Activated T-cell treated with anti-CD3 and anti-CD28 coated beads for 24 hours (primary cell): ENCODE measurements around the gene KRTAP19-6.
"Not testable (repeated sequence)": the region's sequence is repeated elsewhere in the genome, so short reads cannot be mapped to it uniquely, and the experiment has no call there.

Experiments used
- DNase-seq: peaks from one replicate; pipeline ENCODE4 v3.0.0-alpha.2; 2020; ENCODE audit warnings: low read depth

Gene KRTAP19-6, protein sequence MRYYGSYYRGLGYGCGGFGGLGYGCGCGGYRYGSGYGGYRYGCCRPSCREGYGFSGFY

DNA sequence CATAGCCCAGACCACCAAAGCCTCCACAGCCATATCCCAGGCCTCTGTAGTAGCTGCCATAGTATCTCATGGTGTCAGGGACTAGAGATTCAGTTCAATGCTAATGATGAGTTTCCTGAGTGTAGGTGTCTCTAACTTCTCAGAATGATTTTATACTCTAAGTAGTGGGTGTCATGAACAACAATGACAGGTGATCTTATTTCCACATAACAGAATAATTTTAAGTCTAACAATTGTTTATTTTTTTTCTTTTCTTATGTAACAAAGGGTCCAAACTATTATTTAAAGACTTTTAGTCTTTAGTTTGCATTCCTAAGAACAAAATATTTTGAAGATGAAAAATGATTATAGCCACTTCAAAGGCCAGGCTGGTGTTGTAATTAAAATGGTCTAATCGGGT lies at the start of gene KRTAP19-6:
KRTAP19-6 (minus strand) TSS at position 101 of the 400 bp plus-strand sequence; CDS start at position 70, 31 bp downstream.
- DNase-seq, result no peak

DNA sequence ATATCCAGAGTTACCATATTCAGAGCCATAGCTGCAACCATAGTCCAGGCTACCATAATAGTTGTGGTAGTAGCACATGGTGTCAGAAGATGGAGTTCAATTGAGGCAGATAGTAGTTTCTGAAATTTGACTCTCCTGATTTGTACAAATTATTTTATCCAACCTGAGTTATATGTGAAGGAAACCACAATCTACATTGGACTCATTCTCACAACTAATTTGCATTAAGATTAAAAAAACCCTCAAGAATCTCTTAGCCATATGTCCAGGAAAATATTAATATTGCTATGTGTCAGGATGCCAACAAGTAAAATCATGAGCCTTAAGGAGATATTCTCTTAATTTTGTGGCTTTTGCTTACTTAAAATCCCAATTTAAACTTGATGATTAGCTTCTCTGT lies 48.6 kb upstream of the KRTAP19-6 start, which contains the start of gene KRTAP22-2:
KRTAP22-2 (minus strand) TSS at position 101 of the 400 bp plus-strand sequence.
- no peak for DNase-seq

DNA sequence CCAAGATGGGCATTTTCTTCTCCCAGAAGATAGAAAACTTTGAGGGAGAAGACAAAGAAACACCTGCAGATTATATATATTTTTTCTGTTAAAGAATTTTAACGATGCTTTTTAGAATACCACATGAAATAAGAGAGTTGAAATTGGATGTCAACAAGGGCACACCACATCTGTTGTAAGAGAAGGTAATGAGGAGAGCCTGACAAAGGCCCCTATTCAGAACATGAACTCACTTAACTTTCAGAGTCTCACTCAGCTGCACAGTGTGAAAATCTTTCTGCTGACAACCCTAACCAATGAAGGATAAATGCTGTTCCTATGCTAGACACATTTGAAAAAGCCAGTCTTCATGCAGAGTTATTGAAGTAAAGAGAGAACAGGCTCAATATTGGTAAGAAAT lies 41.2 kb upstream of the KRTAP19-6 start:
- no peak for DNase-seq

DNA sequence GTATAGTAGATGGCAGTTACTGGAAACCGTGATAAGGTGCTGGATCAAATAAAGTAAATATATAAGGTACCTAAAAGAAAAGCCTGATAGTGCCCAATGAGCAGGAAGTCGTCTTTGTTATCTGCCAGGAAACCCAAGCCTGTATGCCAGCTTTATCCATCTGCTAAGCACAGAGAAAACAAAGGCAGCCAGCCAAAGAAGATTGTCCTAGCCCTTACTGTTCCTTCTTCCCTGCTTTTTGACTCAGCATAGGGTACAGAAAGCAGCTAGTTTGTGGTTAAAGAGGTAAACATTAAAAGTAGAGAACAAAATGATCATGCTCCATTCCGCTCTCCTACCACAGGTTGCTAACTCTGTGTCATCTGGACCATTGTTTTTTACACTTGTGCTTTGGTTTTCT lies 38.5 kb upstream of the KRTAP19-6 start:
- no peak for DNase-seq

DNA sequence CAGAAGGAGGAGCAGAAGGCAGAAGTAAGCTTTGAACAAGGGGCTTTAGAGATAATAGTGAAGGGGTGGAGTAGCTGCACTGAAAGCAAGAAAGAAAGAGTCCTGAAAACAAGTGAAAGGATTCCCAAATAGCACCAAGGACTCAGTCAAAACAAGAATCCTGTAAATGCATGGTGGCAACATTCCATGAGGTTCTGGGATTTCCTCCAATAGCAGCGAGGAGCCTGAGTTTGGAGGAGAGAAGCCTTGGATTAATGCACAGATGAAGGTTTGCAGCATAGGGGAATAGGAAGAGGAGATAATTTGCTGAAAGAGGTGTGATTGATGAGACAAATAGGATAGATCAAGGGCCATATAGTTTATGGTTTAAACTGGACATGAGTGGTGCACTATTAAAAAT lies 37.7 kb upstream of the KRTAP19-6 start:
- DNase-seq, result no peak

DNA sequence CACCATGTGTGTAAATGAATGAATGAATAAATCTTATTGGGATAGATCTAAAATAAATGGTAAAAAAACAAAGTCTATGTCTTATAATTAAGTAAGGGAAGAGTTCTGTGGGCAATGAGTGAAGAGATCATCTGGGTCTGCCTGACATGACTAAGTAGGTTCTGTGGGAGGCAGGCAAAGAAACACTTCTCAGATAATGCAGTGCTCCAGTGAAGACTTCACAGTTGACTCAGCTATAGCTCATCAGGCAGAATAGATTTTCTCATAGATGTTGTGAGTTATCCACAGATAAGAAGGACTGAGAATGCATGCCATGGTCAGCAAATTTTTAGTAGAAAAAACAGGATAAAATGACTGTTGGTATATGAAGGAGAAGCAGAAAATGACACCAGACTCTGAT lies 36.1 kb upstream of the KRTAP19-6 start:
- DNase-seq, result no peak

DNA sequence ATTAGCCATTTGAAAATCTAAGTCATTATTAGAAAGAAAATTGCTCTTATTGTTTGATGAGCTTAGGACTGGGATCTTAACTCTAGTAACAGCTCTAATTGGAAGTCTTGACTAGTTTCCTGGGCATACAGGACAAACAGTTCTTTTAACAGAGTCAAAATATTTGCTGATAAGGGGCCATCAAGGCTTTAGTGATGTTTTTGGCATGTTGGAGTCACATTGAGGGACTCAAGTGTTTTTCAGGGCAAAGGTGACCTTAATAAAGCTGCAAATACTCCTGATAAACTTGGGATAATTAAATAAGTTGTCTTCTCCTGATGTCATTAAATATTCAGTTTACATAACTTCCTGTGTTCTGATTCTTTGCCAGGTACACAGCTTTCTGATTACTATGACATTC lies 26.0 kb upstream of the KRTAP19-6 start:
- no peak for DNase-seq

DNA sequence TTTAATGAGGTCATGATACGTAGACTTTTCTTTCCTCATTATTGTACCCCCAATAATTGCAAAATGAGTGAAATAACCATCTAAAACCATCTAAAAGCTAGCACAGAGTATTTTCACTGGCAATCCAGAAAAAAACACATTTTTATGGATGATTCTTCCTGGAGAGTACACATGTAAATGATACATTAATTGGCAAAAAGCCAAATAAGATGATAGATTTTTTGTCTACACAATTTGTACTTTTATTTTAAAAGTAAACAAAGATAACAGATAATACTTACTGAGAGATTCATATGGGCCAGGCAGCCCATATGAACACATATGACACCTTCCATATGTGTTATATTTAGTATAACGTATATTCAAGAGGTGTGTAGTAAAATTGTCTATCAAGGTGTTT lies 22.0 kb upstream of the KRTAP19-6 start:
- DNase-seq, result no peak

DNA sequence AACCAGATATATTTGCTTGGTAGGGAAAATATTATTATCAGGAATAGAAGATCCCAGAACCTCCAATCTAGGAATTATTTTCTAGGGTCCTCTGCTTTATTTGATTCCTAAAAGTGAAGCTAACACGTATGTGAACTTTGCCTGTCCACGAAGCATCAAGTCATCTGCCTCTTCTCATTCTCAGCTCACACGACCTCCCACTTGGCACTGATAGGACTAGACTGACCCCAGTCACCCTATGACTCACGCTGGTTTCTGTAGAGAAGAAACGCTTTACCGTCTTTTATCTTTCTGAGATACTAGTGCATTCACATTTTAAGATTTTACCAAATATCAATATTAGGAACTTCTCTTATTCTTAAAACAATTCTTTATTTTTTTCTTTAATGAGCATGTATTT lies 21.4 kb upstream of the KRTAP19-6 start:
- DNase-seq, result no peak

DNA sequence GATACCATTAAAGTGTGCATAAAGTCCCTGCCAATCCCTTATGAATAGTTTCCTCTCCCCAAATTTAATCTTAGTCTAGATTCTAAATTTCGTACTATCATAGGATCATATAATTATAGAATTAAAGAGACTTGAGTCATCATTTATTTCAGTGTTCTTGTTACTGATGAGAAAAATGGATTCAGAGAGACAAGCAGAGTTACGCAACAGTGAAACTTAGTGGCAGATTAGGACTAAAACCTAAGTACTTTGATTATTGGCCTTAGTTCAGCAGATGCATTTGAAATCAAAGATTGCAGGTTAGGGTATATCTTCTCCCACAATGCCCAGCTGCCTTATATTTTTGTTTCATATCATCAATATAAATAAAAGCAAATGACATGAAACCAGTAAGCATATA lies 20.3 kb upstream of the KRTAP19-6 start:
- DNase-seq, result no peak

DNA sequence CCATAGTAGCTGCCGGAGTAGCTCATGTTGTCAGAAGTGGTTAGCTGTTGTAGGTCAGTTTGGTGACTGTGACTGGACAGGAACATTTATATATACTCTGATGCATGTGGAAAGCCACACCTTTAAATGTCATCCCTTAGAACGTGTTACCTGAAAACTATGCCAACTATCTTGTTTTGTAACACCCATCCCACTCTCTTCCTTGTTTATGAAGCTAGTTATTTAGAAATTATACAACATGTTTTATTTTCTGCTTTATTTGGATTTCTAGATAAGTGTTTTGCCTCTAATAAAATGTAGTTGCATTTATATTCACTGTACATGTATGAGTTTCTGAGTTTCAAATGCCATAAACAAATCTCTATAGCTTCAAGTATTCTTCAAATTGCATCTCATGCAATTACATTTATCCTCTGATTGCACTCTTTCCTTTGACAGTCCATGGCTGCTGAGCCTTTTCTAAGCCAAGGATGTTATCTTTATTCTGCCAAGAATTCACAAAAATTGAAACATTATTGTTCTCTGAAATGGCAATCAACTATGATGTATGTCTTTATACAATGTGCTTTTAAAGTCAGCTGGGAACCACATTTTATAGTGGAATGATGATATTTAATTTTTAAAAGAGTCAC lies 19.7 kb upstream of the KRTAP19-6 start, which contains the start of gene KRTAP19-7:
KRTAP19-7 (minus strand) TSS at position 51 of the 632 bp plus-strand sequence; CDS start at position 26, 25 bp downstream.
- DNase-seq, result no peak

DNA sequence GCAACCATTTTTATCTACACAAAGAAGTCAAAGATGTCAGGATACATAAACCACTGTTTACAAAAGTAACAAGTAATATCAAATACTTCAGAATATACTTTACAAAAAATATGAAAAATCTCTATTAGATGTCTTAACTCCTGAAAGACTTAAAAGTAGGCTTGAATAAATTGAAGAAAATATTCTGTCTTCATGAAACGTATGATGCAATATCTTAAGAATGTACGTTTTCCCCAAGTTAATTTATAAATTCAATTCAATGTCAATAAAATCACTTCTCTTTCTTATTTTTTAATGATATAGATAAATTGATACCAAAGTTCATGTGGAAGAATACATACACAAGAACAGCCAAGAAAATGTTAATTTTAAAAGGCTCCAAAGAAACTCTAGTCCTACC lies 13.4 kb upstream of the KRTAP19-6 start:
- no peak for DNase-seq

DNA sequence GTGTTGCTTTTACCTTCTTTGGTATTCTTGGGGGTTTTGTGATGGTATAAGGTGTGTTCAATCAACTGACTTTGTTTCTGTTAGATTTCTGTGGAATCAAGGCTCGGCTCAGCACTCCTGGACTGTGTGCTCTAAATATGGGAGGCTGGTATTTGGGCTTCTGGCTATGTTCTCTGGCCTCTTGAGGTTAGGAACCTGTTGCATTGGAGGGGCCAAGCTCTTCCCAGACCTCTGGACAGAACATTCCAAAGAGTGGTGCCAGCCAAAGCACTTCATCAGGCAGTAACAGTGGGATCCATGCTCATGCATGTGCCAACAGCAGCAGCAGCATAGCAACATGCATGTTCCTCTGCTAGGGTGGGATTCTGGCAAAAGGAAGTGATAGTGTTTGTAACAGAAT lies 11.1 kb upstream of the KRTAP19-6 start:
- no peak for DNase-seq

DNA sequence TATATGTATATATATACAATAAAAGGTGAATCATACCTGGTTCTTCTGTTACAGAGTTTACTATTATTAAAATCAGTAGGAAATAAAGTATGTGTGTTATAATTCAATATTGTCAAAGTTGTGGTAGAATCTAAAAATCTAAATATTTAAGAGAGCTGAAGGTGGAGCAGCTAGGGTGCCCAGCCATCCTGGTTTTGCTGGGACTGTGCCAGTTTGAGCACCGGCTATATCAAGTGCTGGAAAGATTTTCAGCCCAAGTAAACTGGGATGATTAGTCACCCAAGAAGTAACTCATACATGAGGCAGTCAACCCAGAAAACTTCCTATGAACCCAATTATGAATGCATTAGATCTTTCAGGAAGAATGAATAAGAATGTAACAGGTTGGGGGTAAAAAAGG lies 22.8 kb downstream of the KRTAP19-6 start:
- no peak for DNase-seq

DNA sequence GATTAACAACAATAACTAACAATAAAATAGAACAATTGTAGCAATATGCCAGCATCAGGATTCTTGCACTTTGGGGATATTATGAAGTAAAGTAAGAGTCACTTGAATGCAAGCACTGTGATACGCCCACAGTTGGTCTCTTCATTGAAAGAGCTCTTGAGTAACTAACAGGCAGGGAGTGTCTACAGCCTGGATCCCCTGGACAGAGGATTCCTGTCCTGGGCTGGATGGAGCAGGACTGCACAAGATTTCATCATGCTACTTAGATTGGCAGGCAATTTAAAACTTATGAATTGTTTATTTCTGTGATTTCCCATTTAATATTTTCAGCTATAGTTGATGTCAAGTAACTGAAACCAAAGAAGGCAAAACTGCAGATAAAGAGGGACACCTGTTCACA lies 26.0 kb downstream of the KRTAP19-6 start:
- DNase-seq, result no peak

DNA sequence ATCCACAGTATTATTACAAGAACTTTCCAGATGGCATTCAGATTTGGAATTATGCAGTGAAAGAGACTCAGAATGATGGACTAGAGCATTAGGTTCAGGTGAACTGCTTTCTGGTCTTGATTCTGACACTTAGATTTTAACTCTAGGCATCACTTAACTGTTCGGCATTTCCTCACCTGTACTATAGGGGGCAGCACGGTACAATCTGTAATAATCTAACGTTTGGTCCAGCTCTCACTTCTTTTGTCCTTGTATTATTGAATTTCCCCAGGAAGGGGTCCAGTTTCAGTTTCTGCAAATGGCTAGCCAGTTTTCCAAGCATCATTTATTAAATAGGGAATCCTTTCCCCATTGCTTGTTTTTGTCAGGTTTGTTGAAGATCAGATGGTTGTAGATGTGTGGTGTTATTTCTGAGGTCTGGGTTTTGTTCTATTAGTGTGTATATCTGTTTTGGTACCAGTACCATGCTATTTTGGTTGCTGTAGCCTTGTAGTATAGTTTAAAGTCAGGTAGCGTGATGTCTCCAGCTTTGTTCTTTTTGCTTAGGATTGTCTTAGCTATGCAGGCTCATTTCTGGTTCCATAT lies 36.0 kb downstream of the KRTAP19-6 start:
- DNase-seq, result not testable (repeated sequence)

DNA sequence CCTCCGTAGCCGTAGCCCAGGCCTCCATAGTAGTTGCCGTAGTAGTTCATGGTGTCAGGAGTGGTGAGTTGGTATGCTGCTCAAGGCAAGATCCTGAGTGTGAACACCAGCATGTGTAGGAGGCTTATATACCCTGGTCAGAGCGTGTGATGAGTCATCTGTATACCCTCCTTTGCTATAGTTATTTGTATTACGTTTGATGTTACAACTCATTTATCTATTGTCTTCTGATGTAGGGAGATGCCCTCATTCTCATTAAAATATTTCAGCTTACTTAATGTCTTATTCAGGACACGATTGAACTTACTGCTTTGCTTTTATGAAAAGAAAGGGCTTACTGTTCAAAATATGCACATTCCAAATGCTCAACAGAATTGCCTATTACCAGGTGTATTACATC lies 39.6 kb downstream of the KRTAP19-6 start, which contains the start of gene KRTAP19-5:
KRTAP19-5 (minus strand) TSS at position 101 of the 400 bp plus-strand sequence; CDS start at position 50, 51 bp downstream.
- no peak for DNase-seq

DNA sequence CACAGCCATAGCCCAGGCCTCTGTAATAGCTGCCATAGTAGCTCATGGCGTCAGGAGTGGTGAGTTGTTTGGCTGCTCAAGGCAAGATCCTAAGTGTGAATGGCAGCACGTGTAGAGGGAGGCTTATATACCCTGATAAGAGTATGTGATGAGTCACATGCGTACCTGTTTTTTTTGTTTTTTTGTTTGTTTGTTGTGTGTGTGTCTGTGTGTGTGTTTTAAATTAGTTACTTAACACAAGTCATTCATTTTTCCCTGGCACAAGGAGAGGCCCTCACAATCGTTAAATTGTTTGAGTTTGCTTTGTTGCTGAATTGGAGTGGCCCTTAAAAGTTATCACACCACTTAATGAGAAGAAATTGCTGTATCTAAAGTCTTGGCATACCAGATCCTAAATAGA lies 44.6 kb downstream of the KRTAP19-6 start, which contains the start of gene KRTAP19-4:
KRTAP19-4 (minus strand) TSS at position 101 of the 400 bp plus-strand sequence; CDS start at position 46, 55 bp downstream.
- no peak for DNase-seq

DNA sequence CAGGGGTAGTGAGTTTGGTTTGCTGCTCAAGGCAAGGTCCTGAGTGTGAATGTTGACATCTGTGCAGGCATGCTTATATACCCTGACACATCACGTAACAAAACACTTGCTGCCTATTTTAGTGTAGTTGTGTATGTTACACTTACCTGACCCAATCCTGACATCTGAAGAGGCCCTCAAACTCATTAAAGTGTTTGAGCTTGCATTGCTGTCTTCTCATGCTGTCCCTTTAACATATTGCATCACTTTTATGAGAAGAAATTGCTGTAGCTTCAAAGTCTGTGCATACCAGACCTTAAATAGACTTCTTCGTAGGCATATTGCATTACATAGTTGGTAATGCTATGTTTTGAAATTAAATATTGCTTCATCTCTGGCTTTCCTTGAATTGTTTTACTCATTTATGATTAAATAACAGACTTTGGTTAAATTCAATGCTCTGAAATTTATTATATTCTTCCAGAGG lies 49.7 kb downstream of the KRTAP19-6 start, which contains the start of gene KRTAP19-3:
KRTAP19-3 (minus strand) TSS at position 51 of the 466 bp plus-strand sequence. CDS start 56 bp downstream, outside the sequence.
- DNase-seq, result no peak
